ENCODE measurements around the gene COMMD1.

DNA sequence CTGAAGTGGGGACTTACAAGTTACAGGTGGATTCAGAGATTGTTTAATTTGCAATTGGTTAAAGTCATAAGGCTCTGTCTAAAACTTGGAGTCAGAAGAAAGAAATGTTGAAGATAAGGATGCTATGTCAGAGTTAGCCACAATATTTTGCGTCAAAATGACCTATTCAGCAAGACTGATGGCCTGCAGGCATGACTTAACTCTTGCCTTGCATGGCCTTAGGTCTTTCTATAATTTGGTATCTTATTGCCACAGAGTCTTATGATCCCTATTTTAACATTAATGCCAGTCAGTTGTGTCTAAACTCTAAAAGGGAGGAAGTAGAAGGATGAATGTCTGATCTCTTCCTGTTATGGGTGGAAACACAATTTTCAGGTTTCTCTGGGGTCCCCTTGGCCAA is 5.2 kb upstream of the COMMD1 start:
- TF ChIP-seq POLR2A (IDR thresholded peaks at IDR 0.05; ENCODE audit: low read length) = no peak
- no peak for TF ChIP-seq GATA1 (IDR thresholded peaks at IDR 0.05; ENCODE audit: low read depth, low read length)
